Tibial nerve (tissue), 4 donors: ENCODE measurements around the gene SRSF4.

Source experiments
- EP300 ChIP-seq, 2 donors: sonication (generic); formaldehyde crosslinking; IDR thresholded peaks; one replicate each; pipeline ENCODE4 v1.6.1; 2017; ENCODE audit warnings: antibody characterized with exemption in 2 of 2, mild to moderate bottlenecking in 1 of 2
- TF ChIP-seq, protein P1 (sequence below), 5 experiments: fragments of 200-600 bp in 3 of 5; fragments of 450-650 bp in 2 of 5; sonication (generic) in 3 of 5; IDR thresholded peaks; one replicate each; pipeline ENCODE4 v1.5.1; 2016 to 2019; ENCODE audit warnings: antibody characterized with exemption in 5 of 5, mild to moderate bottlenecking in 3 of 5, moderate library complexity in 2 of 5

DNA sequence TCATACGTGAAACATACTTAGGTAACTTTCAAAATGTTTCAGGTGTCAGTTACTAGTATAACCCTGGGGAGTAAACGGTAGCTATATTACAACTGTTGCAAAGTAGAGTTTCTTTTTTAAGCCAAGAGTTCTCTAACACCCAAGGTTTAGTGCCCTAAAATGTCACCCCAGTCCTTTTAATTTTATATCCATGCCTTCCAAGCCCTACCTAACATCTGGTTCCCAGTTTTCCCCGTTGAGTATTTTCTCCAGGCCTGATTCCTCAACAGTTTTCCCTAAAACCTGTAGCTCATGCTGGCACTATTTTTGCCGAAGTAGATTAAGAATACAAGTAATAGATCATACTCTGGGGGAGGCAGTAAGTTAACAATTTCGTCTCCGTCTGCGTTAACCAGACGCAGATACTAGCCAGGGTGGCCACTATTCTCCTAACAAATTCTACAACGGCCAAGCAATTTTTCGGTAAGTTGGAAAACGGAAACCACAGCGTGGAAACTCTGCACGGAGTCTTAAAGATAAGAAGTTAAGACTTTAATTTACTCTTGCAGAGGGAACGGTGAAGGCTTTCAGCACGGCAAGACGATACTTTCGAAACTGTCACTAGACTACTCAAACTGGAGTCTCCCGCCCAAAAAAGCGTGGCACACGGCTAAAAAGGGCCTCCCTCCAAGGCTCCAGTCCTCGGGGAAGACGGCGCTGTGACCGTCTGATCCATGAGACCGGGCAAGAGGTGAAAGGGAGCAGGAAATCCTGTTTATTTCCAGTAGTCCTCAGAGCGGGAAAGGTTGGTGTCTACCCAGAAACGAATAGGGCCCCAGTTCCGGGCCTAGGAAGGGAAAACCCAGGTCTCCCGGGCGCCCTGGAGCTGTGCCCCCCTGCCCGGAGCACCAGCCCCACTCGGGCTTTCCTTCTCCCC lies 945 bp downstream of the SRSF4 start:
- TF ChIP-seq, protein P1, sequence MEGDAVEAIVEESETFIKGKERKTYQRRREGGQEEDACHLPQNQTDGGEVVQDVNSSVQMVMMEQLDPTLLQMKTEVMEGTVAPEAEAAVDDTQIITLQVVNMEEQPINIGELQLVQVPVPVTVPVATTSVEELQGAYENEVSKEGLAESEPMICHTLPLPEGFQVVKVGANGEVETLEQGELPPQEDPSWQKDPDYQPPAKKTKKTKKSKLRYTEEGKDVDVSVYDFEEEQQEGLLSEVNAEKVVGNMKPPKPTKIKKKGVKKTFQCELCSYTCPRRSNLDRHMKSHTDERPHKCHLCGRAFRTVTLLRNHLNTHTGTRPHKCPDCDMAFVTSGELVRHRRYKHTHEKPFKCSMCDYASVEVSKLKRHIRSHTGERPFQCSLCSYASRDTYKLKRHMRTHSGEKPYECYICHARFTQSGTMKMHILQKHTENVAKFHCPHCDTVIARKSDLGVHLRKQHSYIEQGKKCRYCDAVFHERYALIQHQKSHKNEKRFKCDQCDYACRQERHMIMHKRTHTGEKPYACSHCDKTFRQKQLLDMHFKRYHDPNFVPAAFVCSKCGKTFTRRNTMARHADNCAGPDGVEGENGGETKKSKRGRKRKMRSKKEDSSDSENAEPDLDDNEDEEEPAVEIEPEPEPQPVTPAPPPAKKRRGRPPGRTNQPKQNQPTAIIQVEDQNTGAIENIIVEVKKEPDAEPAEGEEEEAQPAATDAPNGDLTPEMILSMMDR (IDR thresholded peaks at IDR 0.05) = no peak
- TF ChIP-seq EP300 (IDR thresholded peaks at IDR 0.05) = peak in 1 of 2 donors; percentile 9
